SK-N-SH treated with all-trans-retinoic acid at 6 μM for 48 hours (cell line): ENCODE results near the gene XDH.

Experiments
- ARNTL ChIP-seq: fragments of 450-650 bp; formaldehyde crosslinking; IDR thresholded peaks from 2 replicates; pipeline ENCODE4 v1.5.0; 2020; ENCODE audit warnings: low read depth, mild to moderate bottlenecking, moderate library complexity, borderline replicate concordance
- CSDC2 ChIP-seq: fragments of 250-450 bp; sonication (Bioruptor Pico); IDR thresholded peaks from 2 replicates; pipeline ENCODE4 v1.5.0; 2020; ENCODE audit warnings: mild to moderate bottlenecking, moderate library complexity
- ISL1 ChIP-seq: fragments of 250-450 bp; sonication (Bioruptor Pico); IDR thresholded peaks from 2 replicates; pipeline ENCODE4 v2.1.2; 2022; ENCODE audit warnings: mild to moderate bottlenecking, moderate library complexity
- PATZ1 ChIP-seq: fragments of 250-450 bp; sonication (Bioruptor Pico); IDR thresholded peaks from 2 replicates; pipeline ENCODE4 v1.8.0; 2020; ENCODE audit warnings: mild to moderate bottlenecking, moderate library complexity, borderline replicate concordance
- RARB ChIP-seq: fragments of 250-450 bp; sonication (Bioruptor Pico); IDR thresholded peaks from 2 replicates; pipeline ENCODE4 v1.8.0; 2021; ENCODE audit warnings: mild to moderate bottlenecking, moderate library complexity
- TOX ChIP-seq: fragments of 250-450 bp; sonication (Bioruptor Pico); IDR thresholded peaks from 2 replicates; pipeline ENCODE4 v1.8.0; 2021; ENCODE audit warnings: mild to moderate bottlenecking, moderate library complexity, borderline replicate concordance
- ZC3H10 ChIP-seq: fragments of 250-450 bp; sonication (Bioruptor Pico); IDR thresholded peaks from 2 replicates; pipeline ENCODE4 v1.5.1; 2021; ENCODE audit warnings: mild to moderate bottlenecking, moderate library complexity
- ZNF70 ChIP-seq: fragments of 450-650 bp; formaldehyde crosslinking; IDR thresholded peaks from 2 replicates; pipeline ENCODE4 v1.5.0; 2020; ENCODE audit warnings: mild to moderate bottlenecking, moderate library complexity
- ZNF8 ChIP-seq: fragments of 450-650 bp; formaldehyde crosslinking; IDR thresholded peaks from 2 replicates; pipeline ENCODE4 v1.5.0; 2020; ENCODE audit warnings: mild to moderate bottlenecking, moderate library complexity

GRCh38 chr2:31362581-31362980, 52.0 kb downstream of the XDH start:
- no peak for TF ChIP-seq ISL1
- TF ChIP-seq CSDC2, result no peak
- TF ChIP-seq ZNF70 (CRISPR knock-in tag), result no peak
- TF ChIP-seq ARNTL, result no peak
- TF ChIP-seq TOX (CRISPR knock-in tag), result no peak
- no peak for TF ChIP-seq PATZ1 (CRISPR knock-in tag)
- no peak for TF ChIP-seq ZC3H10 (CRISPR knock-in tag)
- TF ChIP-seq ZNF8, result no peak
- TF ChIP-seq RARB (CRISPR knock-in tag), result no peak
